Measurements from ENCODE around the gene QKI.

QKI gene

GRCh38 chr6:163531122-163531521 lies 116.6 kb downstream of the QKI start:
- Histone ChIP-seq H3K4me3 (replicated peaks; ENCODE audit: insufficient read depth, low read length) (no peak overlapping the region), H3K27me3 (ENCODE audit: insufficient read depth, poor library complexity, severe bottlenecking) (no peaks in the 10 kb centered on the region), H3K27ac (replicated peaks) (no peak overlapping the region)
- no peak for DNase-seq (ENCODE audit: low read depth in 1 of 2, low spot score in 1 of 2)
- no peak for TF ChIP-seq CTCF (IDR thresholded peaks at IDR 0.05; ENCODE audit: insufficient read depth, low read length)
- TF ChIP-seq REST (IDR thresholded peaks at IDR 0.05; ENCODE audit: insufficient replicate concordance, low read depth): no peak
- TF ChIP-seq POLR2AphosphoS5 (IDR thresholded peaks at IDR 0.05; ENCODE audit: low read depth): no peak
- TF ChIP-seq SPI1 (IDR thresholded peaks at IDR 0.05; ENCODE audit: borderline replicate concordance, low read depth): no peak
- no peak for TF ChIP-seq GABPA (IDR thresholded peaks at IDR 0.05; ENCODE audit: low read depth)

GRCh38 chr6:163532526-163533078 lies 118.1 kb downstream of the QKI start:
- DNase-seq (ENCODE audit: low read depth in 1 of 2, low spot score in 1 of 2): no peak
- no peak overlapping the region for H3K27ac ChIP-seq (replicated peaks)

More at GRCh38 chr6:163532526-163533078, 118.1 kb downstream of the QKI start:
- Histone ChIP-seq H3K27me3 (ENCODE audit: insufficient read depth, poor library complexity, severe bottlenecking) (no peaks in the 10 kb centered on the region), H3K4me3 (replicated peaks; ENCODE audit: insufficient read depth, low read length) (no peak overlapping the region)
- TF ChIP-seq POLR2AphosphoS5 (IDR thresholded peaks at IDR 0.05; ENCODE audit: low read depth): no peak
- TF ChIP-seq REST (IDR thresholded peaks at IDR 0.05; ENCODE audit: insufficient replicate concordance, low read depth): no peak
- no peak for TF ChIP-seq GABPA (IDR thresholded peaks at IDR 0.05; ENCODE audit: low read depth)
- TF ChIP-seq SPI1 (IDR thresholded peaks at IDR 0.05; ENCODE audit: borderline replicate concordance, low read depth): no peak
- no peak for TF ChIP-seq CTCF (IDR thresholded peaks at IDR 0.05; ENCODE audit: insufficient read depth, low read length)

All from HL-60 (cell line).